ENCODE results near the gene UBTD2.

- TF ChIP-seq POLR2AphosphoS5 (IDR thresholded peaks at IDR 0.05; ENCODE audit: borderline replicate concordance, low read depth, low read length) (no peak), FOXP2 (optimal IDR thresholded peaks at IDR 0.05; ENCODE audit: control extremely low read depth, extremely low read length, insufficient read depth) (no peak), EZH2 (IDR thresholded peaks at IDR 0.05) (no peak)
These were observed 101.3 kb downstream of the UBTD2 start for GRCh38 chr5:172182291-172182690.
